ENCODE data around the gene CADM1. TPM values are rescaled to one million over a fixed set of nuclear protein-coding genes. Genes with fewer than 3 reads are reported as not detected.

Gene CADM1
- total and polyA plus RNA-seq, 9 of the 15 experiments (the other 6 are each of a cell fraction or from before 2014, with no cell fraction given) = 0.42 TPM; not detected in 8

DNA sequence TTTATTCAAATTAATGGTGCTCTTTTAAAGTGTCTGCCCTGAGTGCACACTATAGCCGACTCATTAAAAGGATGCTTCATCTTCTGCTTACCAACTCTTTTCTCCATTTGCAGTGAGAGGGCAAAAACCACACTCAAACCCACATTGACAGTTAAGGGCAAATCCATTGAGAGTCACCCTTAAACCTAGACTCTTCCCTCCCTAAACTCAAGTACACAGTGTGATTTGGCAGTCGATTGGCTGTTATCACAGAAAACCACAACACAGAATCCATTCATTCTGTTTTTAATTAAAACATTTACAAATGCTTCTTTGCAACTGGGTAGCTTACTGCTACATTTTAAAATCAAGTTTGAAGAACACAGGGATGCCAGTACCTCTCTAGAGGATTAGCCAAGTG lies 120.0 kb downstream of the CADM1 start (continued):
- TF ChIP-seq, protein P1, sequence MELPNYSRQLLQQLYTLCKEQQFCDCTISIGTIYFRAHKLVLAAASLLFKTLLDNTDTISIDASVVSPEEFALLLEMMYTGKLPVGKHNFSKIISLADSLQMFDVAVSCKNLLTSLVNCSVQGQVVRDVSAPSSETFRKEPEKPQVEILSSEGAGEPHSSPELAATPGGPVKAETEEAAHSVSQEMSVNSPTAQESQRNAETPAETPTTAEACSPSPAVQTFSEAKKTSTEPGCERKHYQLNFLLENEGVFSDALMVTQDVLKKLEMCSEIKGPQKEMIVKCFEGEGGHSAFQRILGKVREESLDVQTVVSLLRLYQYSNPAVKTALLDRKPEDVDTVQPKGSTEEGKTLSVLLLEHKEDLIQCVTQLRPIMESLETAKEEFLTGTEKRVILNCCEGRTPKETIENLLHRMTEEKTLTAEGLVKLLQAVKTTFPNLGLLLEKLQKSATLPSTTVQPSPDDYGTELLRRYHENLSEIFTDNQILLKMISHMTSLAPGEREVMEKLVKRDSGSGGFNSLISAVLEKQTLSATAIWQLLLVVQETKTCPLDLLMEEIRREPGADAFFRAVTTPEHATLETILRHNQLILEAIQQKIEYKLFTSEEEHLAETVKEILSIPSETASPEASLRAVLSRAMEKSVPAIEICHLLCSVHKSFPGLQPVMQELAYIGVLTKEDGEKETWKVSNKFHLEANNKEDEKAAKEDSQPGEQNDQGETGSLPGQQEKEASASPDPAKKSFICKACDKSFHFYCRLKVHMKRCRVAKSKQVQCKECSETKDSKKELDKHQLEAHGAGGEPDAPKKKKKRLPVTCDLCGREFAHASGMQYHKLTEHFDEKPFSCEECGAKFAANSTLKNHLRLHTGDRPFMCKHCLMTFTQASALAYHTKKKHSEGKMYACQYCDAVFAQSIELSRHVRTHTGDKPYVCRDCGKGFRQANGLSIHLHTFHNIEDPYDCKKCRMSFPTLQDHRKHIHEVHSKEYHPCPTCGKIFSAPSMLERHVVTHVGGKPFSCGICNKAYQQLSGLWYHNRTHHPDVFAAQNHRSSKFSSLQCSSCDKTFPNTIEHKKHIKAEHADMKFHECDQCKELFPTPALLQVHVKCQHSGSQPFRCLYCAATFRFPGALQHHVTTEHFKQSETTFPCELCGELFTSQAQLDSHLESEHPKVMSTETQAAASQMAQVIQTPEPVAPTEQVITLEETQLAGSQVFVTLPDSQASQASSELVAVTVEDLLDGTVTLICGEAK (IDR thresholded peaks at IDR 0.05) = no peak
- TF ChIP-seq, protein P1 (CRISPR knock-in tag; IDR thresholded peaks at IDR 0.05) = no peak

Data from K562 (cell line).